GM18507 (cell line): Measurements from ENCODE around the gene PITX2.

Experiments used
- DNase-seq: peaks from one replicate; pipeline ENCODE4 v3.0.0; 2011; ENCODE audit warnings: low read depth; ENCODE audit not compliant: insufficient read length; ENCODE audit errors: extremely low spot score
- FAIRE-seq: peaks from 2 replicates; lab custom pipeline; 2011; peaks lifted over from hg19 to GRCh38; lab: Jason Lieb, UNC

PITX2 gene

GRCh38 chr4:110626532-110627153, 3.8 kb upstream of the PITX2 start:
- DNase-seq (no peak), FAIRE-seq (no peak)

GRCh38 chr4:110625576-110626257, 2.8 kb upstream of the PITX2 start:
- no peak for DNase-seq
- FAIRE-seq, result no peak

GRCh38 chr4:110624904-110625494, 2.1 kb upstream of the PITX2 start:
- FAIRE-seq (no peak), DNase-seq (no peak)

- no peak for FAIRE-seq
- no peak for DNase-seq
Measured at GRCh38 chr4:110624398-110624780, 1.5 kb upstream of the PITX2 start.

- FAIRE-seq, result no peak
- no peak for DNase-seq
Measured at GRCh38 chr4:110623718-110624397, 981 bp upstream of the PITX2 start.

GRCh38 chr4:110621839-110622751, 782 bp downstream of the PITX2 start:
- no peak for DNase-seq

GRCh38 chr4:110621328-110621812, 1.5 kb downstream of the PITX2 start:
- DNase-seq, result no peak
- no peak for FAIRE-seq

More at GRCh38 chr4:110621839-110622751, 782 bp downstream of the PITX2 start:
- FAIRE-seq, result no peak

- FAIRE-seq (no peak), DNase-seq (no peak)
Measured at GRCh38 chr4:110620691-110621327, 2.1 kb downstream of the PITX2 start.

GRCh38 chr4:110620322-110620690, 2.6 kb downstream of the PITX2 start:
- DNase-seq (no peak), FAIRE-seq (no peak)

- DNase-seq (no peak), FAIRE-seq (no peak)
Measured at GRCh38 chr4:110619463-110620247, 3.2 kb downstream of the PITX2 start.

- no peak for DNase-seq
- FAIRE-seq, result no peak
Measured at GRCh38 chr4:110618581-110619462, 4.1 kb downstream of the PITX2 start.

- DNase-seq (no peak), FAIRE-seq (no peak)
Measured at GRCh38 chr4:110617646-110618580, 5.0 kb downstream of the PITX2 start.

GRCh38 chr4:110617075-110617640, 5.7 kb downstream of the PITX2 start:
- FAIRE-seq (no peak), DNase-seq (no peak)

- DNase-seq (no peak), FAIRE-seq (no peak)
Measured at GRCh38 chr4:110616238-110617074, 6.4 kb downstream of the PITX2 start.
